HepG2 (cell line): ENCODE measurements around the gene SELENOH.

Experiments
- ERF ChIP-seq: IDR thresholded peaks from 2 replicates; pipeline ENCODE4 v1.6.1; 2018; ENCODE audit warnings: missing biosample characterization, missing genetic modification reagents
- IRF1 ChIP-seq: sonication (generic); formaldehyde crosslinking; IDR thresholded peaks from 2 replicates; pipeline ENCODE4 v1.4.0; 2020; ENCODE audit warnings: low read depth, mild to moderate bottlenecking, missing genetic modification reagents
- NBN ChIP-seq: fragments of 450-650 bp; conservative IDR thresholded peaks from 2 replicates; pipeline ENCODE4 v1.6.1; 2017
- ZKSCAN1 ChIP-seq: fragments of 150-350 bp; IDR thresholded peaks from 2 replicates; pipeline ENCODE4 v1.6.1; 2014; ENCODE audit warnings: low read length
- ZNF180 ChIP-seq: sonication (generic); formaldehyde crosslinking; IDR thresholded peaks from 2 replicates; pipeline ENCODE4 v1.4.0; 2020; ENCODE audit warnings: low read depth, missing genetic modification reagents, borderline replicate concordance
- ZNF644 ChIP-seq: IDR thresholded peaks from 2 replicates; pipeline ENCODE4 v1.6.1; 2016; ENCODE audit warnings: low read depth

DNA sequence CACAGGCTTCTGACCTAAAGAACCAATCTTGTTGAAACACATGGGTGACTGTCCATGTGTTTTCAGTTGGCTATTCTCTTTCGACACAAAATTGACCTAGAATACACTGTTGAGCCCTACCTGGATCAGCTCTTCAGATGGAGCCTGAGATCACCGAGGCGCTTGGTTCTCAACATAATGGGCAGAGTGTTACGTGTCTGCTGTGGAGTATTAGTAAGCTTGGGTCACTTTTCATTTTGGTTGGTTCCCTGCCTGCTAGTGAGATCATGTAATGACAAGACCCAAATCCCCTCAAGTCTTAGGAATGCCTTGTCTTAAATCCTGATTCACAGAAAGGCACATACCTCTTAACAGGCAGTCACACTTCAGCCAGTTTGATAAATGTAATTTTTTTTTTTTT lies 38.0 kb upstream of the SELENOH start:
- no peak for TF ChIP-seq IRF1 (CRISPR knock-in tag)
- no peak for TF ChIP-seq ZNF180 (CRISPR knock-in tag)
- TF ChIP-seq ZKSCAN1, result no peak
- no peak for TF ChIP-seq ERF (CRISPR knock-in tag)
- TF ChIP-seq NBN, result no peak
- no peak for TF ChIP-seq ZNF644 (CRISPR knock-in tag)
